ENCODE data around the gene OBP2A. TPM values are rescaled to one million over a fixed set of nuclear protein-coding genes. Genes with fewer than 3 reads are reported as not detected.

Gene OBP2A
- total and polyA plus RNA-seq, 2 donors (not counting 1 experiment from before 2014, with no cell fraction given) = not detected

- no peak overlapping the region for H3K4me2 ChIP-seq (replicated peaks; ENCODE audit: low read depth, low read length, poor library complexity, severe bottlenecking)
- no peak overlapping the region for H2AFZ ChIP-seq (ENCODE audit: insufficient read depth, low read depth, low read length, poor library complexity, severe bottlenecking)
- Mint-ChIP-seq H3K27ac (no peak overlapping the region), H3K9me3 (ENCODE audit: insufficient read depth) (peaks cover 3% of the 10 kb centered on the region), H3K4me3 (no peak overlapping the region), H3K27me3 (no peaks in the 10 kb centered on the region), H3K4me1 (no peaks in the 10 kb centered on the region)
- no peaks in the 10 kb centered on the region for H3K79me2 ChIP-seq (ENCODE audit: control insufficient read depth, insufficient read depth, low read length)
- no peak overlapping the region for H3K27ac ChIP-seq (ENCODE audit: low read length in 2 of 2)
- ChIA-PET POLR2A (no interaction called here), CTCF (no interaction called here)
- no peak overlapping the region for H3K9ac ChIP-seq (ENCODE audit: low read length)
- intact Hi-C loops (cut with micrococcal nuclease) = no loop called here
- H3K36me3 ChIP-seq (replicated peaks in 1 of 2; ENCODE audit: control extremely low read depth in 1 of 2, control insufficient read depth in 1 of 2, extremely low read depth in 1 of 2, insufficient read depth in 2 of 2, low read length in 1 of 2) = no peaks in the 10 kb centered on the region
- H4K20me1 ChIP-seq (ENCODE audit: control insufficient read depth, insufficient read depth, low read length, poor library complexity, severe bottlenecking) = no peaks in the 10 kb centered on the region
- DNase-seq (no peak), ATAC-seq (ENCODE audit: low read depth) (no peak)
- no peaks in the 10 kb centered on the region for H3K4me1 ChIP-seq (ENCODE audit: control insufficient read depth in 2 of 2, insufficient read depth in 2 of 2, low read length in 2 of 2)
- TF ChIP-seq EZH2 (IDR thresholded peaks at IDR 0.05; ENCODE audit: borderline replicate concordance, insufficient read depth, low read depth, low read length, poor library complexity, severe bottlenecking) (no peak), CTCF (IDR thresholded peaks at IDR 0.05) (no peak)
- H3K27me3 ChIP-seq (replicated peaks in 1 of 4; ENCODE audit: control extremely low read depth in 1 of 4, control insufficient read depth in 3 of 4, insufficient read depth in 4 of 4, low read length in 3 of 4) = no peaks in the 10 kb centered on the region
- no peak overlapping the region for H3K4me3 ChIP-seq (ENCODE audit: control extremely low read depth in 1 of 5, extremely low read depth in 1 of 5, insufficient read depth in 1 of 5, low read depth in 2 of 5, low read length in 4 of 5)
- peaks cover 0 to 6% (median 0%) of the 10 kb centered on the region in 3 donors for H3K9me3 ChIP-seq (ENCODE audit: control extremely low read depth in 1 of 3, control insufficient read depth in 2 of 3, insufficient read depth in 1 of 3, low read length in 2 of 3)
- WGBS (ENCODE audit: insufficient coverage) = 79% methylated on average over 16 of the region's 17 CpGs
Observed at GRCh38 chr9:135550344-135550918, 4.5 kb downstream of the OBP2A start.

GRCh38 chr9:135551031-135551430, 5.1 kb downstream of the OBP2A start:
- POLR2A ChIA-PET = no interaction called here
- 36% methylated on average over 12 of the region's 14 CpGs for WGBS (ENCODE audit: insufficient coverage)
- TF ChIP-seq CTCF (IDR thresholded peaks at IDR 0.05) (no peak), EZH2 (IDR thresholded peaks at IDR 0.05; ENCODE audit: borderline replicate concordance, insufficient read depth, low read depth, low read length, poor library complexity, severe bottlenecking) (no peak)
- H4K20me1 ChIP-seq (ENCODE audit: control insufficient read depth, insufficient read depth, low read length, poor library complexity, severe bottlenecking) = no peaks in the 10 kb centered on the region
- H3K9me3 ChIP-seq (ENCODE audit: control extremely low read depth in 1 of 3, control insufficient read depth in 2 of 3, insufficient read depth in 1 of 3, low read length in 2 of 3) = peaks cover 0 to 9% (median 0%) of the 10 kb centered on the region in 3 donors
- H2AFZ ChIP-seq (ENCODE audit: insufficient read depth, low read depth, low read length, poor library complexity, severe bottlenecking) = no peak overlapping the region
- H3K36me3 ChIP-seq (replicated peaks in 1 of 2; ENCODE audit: control extremely low read depth in 1 of 2, control insufficient read depth in 1 of 2, extremely low read depth in 1 of 2, insufficient read depth in 2 of 2, low read length in 1 of 2) = no peaks in the 10 kb centered on the region
- no peak overlapping the region for H3K27ac ChIP-seq (ENCODE audit: low read length in 2 of 2)
- H3K79me2 ChIP-seq (ENCODE audit: control insufficient read depth, insufficient read depth, low read length) = no peaks in the 10 kb centered on the region
- intact Hi-C loops (cut with micrococcal nuclease) = no loop called here
- Mint-ChIP-seq H3K4me1 (no peaks in the 10 kb centered on the region), H3K9me3 (ENCODE audit: insufficient read depth) (peaks cover 3% of the 10 kb centered on the region), H3K27ac (no peak overlapping the region), H3K4me3 (no peak overlapping the region), H3K27me3 (no peaks in the 10 kb centered on the region)
- no peaks in the 10 kb centered on the region for H3K27me3 ChIP-seq (replicated peaks in 1 of 4; ENCODE audit: control extremely low read depth in 1 of 4, control insufficient read depth in 3 of 4, insufficient read depth in 4 of 4, low read length in 3 of 4)
- no peak overlapping the region for H3K4me2 ChIP-seq (replicated peaks; ENCODE audit: low read depth, low read length, poor library complexity, severe bottlenecking)
- DNase-seq = no peak
- no peak for ATAC-seq (ENCODE audit: low read depth)
- no peak overlapping the region for H3K4me3 ChIP-seq (ENCODE audit: control extremely low read depth in 1 of 5, extremely low read depth in 1 of 5, insufficient read depth in 1 of 5, low read depth in 2 of 5, low read length in 4 of 5)
- CTCF ChIA-PET = no interaction called here
- H3K4me1 ChIP-seq (ENCODE audit: control insufficient read depth in 2 of 2, insufficient read depth in 2 of 2, low read length in 2 of 2) = no peaks in the 10 kb centered on the region
- no peak overlapping the region for H3K9ac ChIP-seq (ENCODE audit: low read length)
